Spleen (tissue), 7 donors: ENCODE measurements around the gene UFD1.

Source experiments
- CTCF ChIP-seq, 11 experiments: fragments of 200-600 bp in 7 of 11; fragments of 450-650 bp in 4 of 11; sonication (generic) in 4 of 11; IDR thresholded peaks in 8 of 11; conservative IDR thresholded peaks in 3 of 11; 1 replicate in 7 of 11; 2 replicates in 4 of 11; pipeline versions ENCODE4 v1.4.0 to v1.8.0; 2016 to 2021; ENCODE audit warnings: antibody characterized with exemption in 11 of 11, inconsistent platforms in 4 of 11, mild to moderate bottlenecking in 1 of 11
- POLR2A ChIP-seq, 3 donors: fragments of 450-650 bp; IDR thresholded peaks; one replicate each; pipeline ENCODE4 v1.5.1; 2017; ENCODE audit warnings: antibody characterized with exemption in 3 of 3, mild to moderate bottlenecking in 1 of 3
- donor health status: DM: no; HTN: no; CAD: no; lungs with moderate emphysema.
- donor health status: DM: no; HTN: no; CAD: no.
- donor health status: DM: no; HTN: no; CAD: no.

GRCh38 chr22:19509191-19509590 is 30.2 kb upstream of the UFD1 start:
- TF ChIP-seq CTCF (IDR thresholded peaks at IDR 0.05 in 8 of 11, conservative IDR thresholded peaks at IDR 0.05 in 3 of 11) = no peak
- no peak for TF ChIP-seq POLR2A (IDR thresholded peaks at IDR 0.05)
